Mesendoderm (in vitro differentiated cells): ENCODE results near the gene GPR108.

Experiments
- DNase-seq: peaks from one replicate; pipeline ENCODE4 v3.0.0; 2013
- H2AK5ac ChIP-seq: 2 replicates; pipeline ENCODE4 v1.6.1; 2013; ENCODE audit warnings: low read length, inconsistent platforms
- H2BK120ac ChIP-seq: 2 replicates; pipeline ENCODE4 v1.6.1; 2013; ENCODE audit warnings: low read depth, mild to moderate bottlenecking, low read length, moderate library complexity, mixed read lengths
- H2BK15ac ChIP-seq: replicated peaks from 2 replicates; pipeline ENCODE4 v1.6.1; 2013; ENCODE audit warnings: low read depth, mild to moderate bottlenecking, moderate library complexity
- H2BK5ac ChIP-seq: 2 replicates; pipeline ENCODE4 v1.6.1; 2013; ENCODE audit warnings: low read length, inconsistent platforms
- H3K18ac ChIP-seq: 2 replicates; pipeline ENCODE4 v1.6.1; 2013; ENCODE audit warnings: mild to moderate bottlenecking, low read length, mixed read lengths
- H3K23ac ChIP-seq: one replicate; pipeline ENCODE4 v1.6.1; 2013; ENCODE audit warnings: low read length
- H3K27ac ChIP-seq: 2 replicates; pipeline ENCODE4 v1.5.1; 2013; ENCODE audit warnings: low read depth, mild to moderate bottlenecking, inconsistent platforms, low read length, moderate library complexity
- H3K27me3 ChIP-seq: 2 replicates; pipeline ENCODE4 v1.6.1; 2013; ENCODE audit warnings: low read length, control low read depth, mild to moderate bottlenecking, inconsistent platforms; ENCODE audit not compliant: insufficient read depth, poor library complexity
- H3K36me3 ChIP-seq: 2 replicates; pipeline ENCODE4 v1.6.1; 2013; ENCODE audit warnings: low read length, inconsistent platforms; ENCODE audit not compliant: control insufficient read depth, insufficient read depth
- H3K4ac ChIP-seq: one replicate; pipeline ENCODE4 v1.6.1; 2013; ENCODE audit warnings: low read depth, mild to moderate bottlenecking, low read length, moderate library complexity
- H3K4me1 ChIP-seq: 2 replicates; pipeline ENCODE4 v1.6.1; 2013; ENCODE audit warnings: low read depth, low read length, inconsistent platforms; ENCODE audit not compliant: control insufficient read depth
- H3K4me2 ChIP-seq: 2 replicates; pipeline ENCODE4 v1.6.1; 2013; ENCODE audit warnings: low read length
- H3K4me3 ChIP-seq: 2 replicates; pipeline ENCODE4 v1.5.1; 2013; ENCODE audit warnings: mild to moderate bottlenecking, low read length
- H3K56ac ChIP-seq: one replicate; pipeline ENCODE4 v1.6.1; 2013; ENCODE audit warnings: low read length
- H3K79me1 ChIP-seq: 2 replicates; pipeline ENCODE4 v1.6.1; 2013; ENCODE audit warnings: low read length, inconsistent platforms
- H3K79me2 ChIP-seq: 2 replicates; pipeline ENCODE4 v1.6.1; 2013; ENCODE audit warnings: mild to moderate bottlenecking, low read length; ENCODE audit not compliant: control insufficient read depth, insufficient read depth
- H3K9ac ChIP-seq: 2 replicates; pipeline ENCODE4 v1.6.1; 2013; ENCODE audit warnings: low read length, inconsistent platforms
- H4K5ac ChIP-seq: one replicate; pipeline ENCODE4 v1.6.1; 2013; ENCODE audit warnings: low read length
- H4K8ac ChIP-seq: one replicate; pipeline ENCODE4 v1.6.1; 2013; ENCODE audit warnings: low read depth, mild to moderate bottlenecking, control low read depth, low read length, moderate library complexity
- WGBS: extraction: QIAGEN DNeasy Blood & Tissue Kit; methylation state at CpG from one replicate; pipeline ENCODE4 v1.1.7; 2013; ENCODE audit warnings: low lambda C conversion rate, missing lambda C conversion rate; ENCODE audit not compliant: insufficient coverage; ENCODE audit errors: extremely low coverage; 5-methylcytosine and 5-hydroxymethylcytosine counted together

Gene GPR108

DNA sequence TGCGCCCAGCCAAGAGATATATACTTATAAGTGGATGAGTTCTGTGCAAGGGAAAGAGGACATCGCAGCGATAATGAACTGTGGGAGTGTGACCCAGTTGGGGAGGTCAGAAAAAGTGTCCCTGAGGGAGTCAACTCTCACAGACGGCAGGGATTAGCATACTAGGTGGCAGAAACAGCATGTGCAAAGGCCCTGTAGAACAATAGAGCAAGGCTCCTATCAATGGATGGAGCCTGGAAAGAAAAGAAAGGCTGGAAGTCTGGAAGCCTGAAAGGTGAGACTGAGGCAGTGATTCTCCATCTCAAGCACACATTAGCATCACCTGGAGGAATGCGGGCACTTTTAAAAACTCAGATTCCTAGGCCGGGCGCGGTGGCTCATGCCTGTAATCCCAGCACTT lies 46.0 kb downstream of the GPR108 start:
- H3K56ac ChIP-seq, result no peak overlapping the region
- no peak overlapping the region for H3K18ac ChIP-seq
- H3K27me3 ChIP-seq, result no peaks in the 10 kb centered on the region
- WGBS, result no CpG with 5 or more reads among the region's 8 CpGs
- no peak overlapping the region for H4K8ac ChIP-seq
- H3K4ac ChIP-seq, result no peak overlapping the region
- no peaks in the 10 kb centered on the region for H3K79me1 ChIP-seq
- no peaks in the 10 kb centered on the region for H3K4me1 ChIP-seq
- no peak overlapping the region for H2BK120ac ChIP-seq
- no peak for DNase-seq
- no peak overlapping the region for H4K5ac ChIP-seq
- no peaks in the 10 kb centered on the region for H3K79me2 ChIP-seq
- no peak overlapping the region for H3K27ac ChIP-seq
- H3K23ac ChIP-seq, result no peak overlapping the region
- no peak overlapping the region for H3K4me2 ChIP-seq
- no peak overlapping the region for H2BK15ac ChIP-seq
- no peak overlapping the region for H2BK5ac ChIP-seq
- H2AK5ac ChIP-seq, result no peak overlapping the region
- H3K36me3 ChIP-seq, result no peaks in the 10 kb centered on the region
- no peak overlapping the region for H3K4me3 ChIP-seq
- H3K9ac ChIP-seq, result no peak overlapping the region

DNA sequence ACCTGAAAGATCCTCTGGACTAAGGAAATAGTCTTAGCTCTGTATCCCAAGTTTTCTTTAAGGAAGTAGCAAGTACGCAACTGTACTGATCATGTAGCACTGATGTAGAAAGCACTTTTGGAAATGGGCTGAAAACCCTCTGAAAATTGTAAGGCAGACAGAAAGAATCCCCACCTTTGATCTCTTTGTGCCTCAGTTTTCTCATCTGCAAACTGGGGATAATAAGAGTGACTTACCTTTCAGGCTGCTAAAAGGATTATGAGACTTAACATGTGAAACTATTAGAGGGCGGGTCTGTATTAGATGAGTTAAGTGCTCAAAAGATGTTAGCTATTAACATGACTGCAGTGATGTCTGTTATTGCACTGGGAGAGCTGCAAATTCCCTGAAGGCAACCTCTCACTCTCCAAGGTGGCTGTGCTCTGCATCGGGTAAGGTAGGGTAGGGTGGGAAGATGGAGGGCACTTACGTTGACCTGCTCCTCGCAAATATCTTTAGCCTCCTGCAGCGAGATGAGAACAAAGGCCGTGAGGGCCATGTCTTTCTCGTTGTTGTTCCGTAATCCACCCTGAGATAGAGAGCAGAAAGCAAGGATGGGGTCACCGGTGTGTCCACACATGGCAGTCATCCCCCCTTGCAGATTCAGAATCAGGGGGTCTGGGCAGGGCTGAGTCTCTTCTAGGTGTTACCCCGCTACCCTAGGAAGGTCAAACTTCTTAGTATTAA lies 47.1 kb downstream of the GPR108 start:
- Histone ChIP-seq H3K27ac (no peak overlapping the region), H4K5ac (no peak overlapping the region), H3K18ac (no peak overlapping the region), H3K27me3 (no peaks in the 10 kb centered on the region), H3K36me3 (no peaks in the 10 kb centered on the region), H2BK120ac (no peak overlapping the region), H4K8ac (no peak overlapping the region), H3K79me2 (no peaks in the 10 kb centered on the region), H3K4me2 (no peak overlapping the region), H2AK5ac (no peak overlapping the region), H3K4me3 (no peak overlapping the region), H3K9ac (no peak overlapping the region), H2BK5ac (no peak overlapping the region), H3K23ac (no peak overlapping the region), H3K4ac (no peak overlapping the region), H2BK15ac (no peak overlapping the region), H3K56ac (no peak overlapping the region), H3K4me1 (no peaks in the 10 kb centered on the region), H3K79me1 (no peaks in the 10 kb centered on the region)
- WGBS, result no CpG with 5 or more reads among the region's 11 CpGs
- no peak for DNase-seq

DNA sequence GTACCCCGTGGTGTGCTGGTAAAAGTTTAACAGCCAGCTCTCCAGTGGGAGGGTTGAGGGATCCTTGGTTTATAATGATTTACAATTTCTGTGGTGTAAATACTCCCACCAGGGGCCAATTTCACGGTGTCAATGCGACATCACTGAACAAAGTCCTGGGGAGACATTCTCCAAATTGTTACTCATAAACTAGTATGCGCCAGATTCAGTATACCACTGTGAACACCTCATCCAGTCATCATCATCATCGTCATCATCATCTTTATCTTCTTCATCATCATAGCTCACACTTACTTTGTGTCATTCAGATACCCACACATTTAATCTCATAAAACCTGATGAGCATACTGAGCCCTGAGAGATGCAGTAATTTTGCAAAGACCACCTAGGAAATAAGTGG lies 50.3 kb downstream of the GPR108 start:
- Histone ChIP-seq H3K4me3 (no peak overlapping the region), H3K4me2 (no peak overlapping the region), H3K36me3 (no peaks in the 10 kb centered on the region), H3K4ac (no peak overlapping the region), H3K56ac (no peak overlapping the region), H3K18ac (no peak overlapping the region), H4K8ac (no peak overlapping the region), H3K23ac (no peak overlapping the region), H2BK5ac (no peak overlapping the region), H3K79me2 (no peaks in the 10 kb centered on the region), H3K9ac (no peak overlapping the region), H3K79me1 (no peaks in the 10 kb centered on the region), H2AK5ac (no peak overlapping the region), H2BK15ac (no peak overlapping the region), H3K27me3 (no peaks in the 10 kb centered on the region), H3K4me1 (no peaks in the 10 kb centered on the region), H4K5ac (no peak overlapping the region), H3K27ac (no peak overlapping the region), H2BK120ac (no peak overlapping the region)
- DNase-seq, result no peak
- WGBS, result 100% methylated on average over 1 of the region's 5 CpGs

DNA sequence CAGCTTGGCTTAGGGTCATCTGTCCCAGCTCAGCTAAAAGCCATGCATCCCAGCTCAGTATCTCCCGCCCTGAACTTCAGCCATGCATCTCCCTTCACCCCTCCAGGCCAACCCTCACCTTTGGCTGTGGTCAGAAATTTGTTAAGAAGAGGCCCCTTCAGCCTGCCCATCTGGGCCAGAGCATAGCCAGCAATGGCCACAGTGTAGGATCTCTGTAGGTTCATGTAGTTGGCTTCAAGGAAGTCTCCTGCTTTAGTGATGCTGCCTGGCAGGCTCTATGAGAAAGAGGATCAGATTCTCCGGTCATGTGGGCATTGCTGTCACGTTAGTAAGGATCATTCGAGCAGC lies 50.8 kb downstream of the GPR108 start:
- Histone ChIP-seq H4K8ac (no peak overlapping the region), H3K56ac (no peak overlapping the region), H3K4me1 (no peaks in the 10 kb centered on the region), H3K23ac (no peak overlapping the region), H2AK5ac (no peak overlapping the region), H3K4me2 (no peak overlapping the region), H4K5ac (no peak overlapping the region), H3K4ac (no peak overlapping the region), H3K4me3 (no peak overlapping the region), H3K27ac (no peak overlapping the region), H3K36me3 (no peaks in the 10 kb centered on the region), H3K18ac (no peak overlapping the region), H2BK15ac (no peak overlapping the region), H3K27me3 (no peaks in the 10 kb centered on the region), H3K79me2 (no peaks in the 10 kb centered on the region), H2BK120ac (no peak overlapping the region), H2BK5ac (no peak overlapping the region), H3K79me1 (no peaks in the 10 kb centered on the region), H3K9ac (no peak overlapping the region)
- WGBS, result no CpG with 5 or more reads among the region's 4 CpGs
- no peak for DNase-seq

DNA sequence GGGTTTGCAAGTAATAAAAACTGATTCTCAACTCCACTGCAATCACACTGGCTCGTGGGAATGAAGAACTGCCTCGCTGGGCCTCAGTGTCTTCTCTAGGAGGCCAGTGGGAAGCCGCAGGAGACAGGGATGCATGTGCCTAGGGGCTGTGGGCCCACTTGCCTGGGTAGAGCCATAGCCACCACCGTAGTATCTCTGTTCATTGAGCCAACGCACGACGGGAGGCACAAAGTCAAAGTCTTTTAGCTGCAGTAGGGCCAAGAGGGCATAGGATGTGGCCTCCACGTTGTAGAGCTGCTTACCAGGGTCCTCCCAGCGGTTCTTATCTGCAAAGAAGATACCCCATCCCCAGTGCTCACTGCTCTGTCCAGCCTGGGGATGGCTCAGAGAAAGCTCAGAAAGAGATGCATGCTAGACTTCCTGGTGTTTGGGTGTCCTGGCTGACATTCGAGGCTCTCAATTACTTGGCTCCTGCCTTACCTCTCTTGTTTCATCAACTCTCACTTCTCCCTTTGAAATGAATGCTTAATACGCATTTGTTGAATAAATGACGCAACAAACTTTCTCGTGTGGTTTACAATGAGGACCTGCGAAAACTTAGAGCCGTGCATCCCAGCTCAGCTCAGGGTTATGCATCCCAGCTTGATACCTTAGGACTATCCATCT lies 51.3 kb downstream of the GPR108 start:
- no CpG with 5 or more reads among the region's 15 CpGs for WGBS
- no peak for DNase-seq
- no peak overlapping the region for H4K8ac ChIP-seq
- H3K79me1 ChIP-seq, result no peaks in the 10 kb centered on the region
- H2BK120ac ChIP-seq, result no peak overlapping the region
- H3K9ac ChIP-seq, result no peak overlapping the region
- no peak overlapping the region for H4K5ac ChIP-seq
- no peak overlapping the region for H3K18ac ChIP-seq
- H3K4me2 ChIP-seq, result no peak overlapping the region
- no peak overlapping the region for H3K4me3 ChIP-seq
- H3K4ac ChIP-seq, result no peak overlapping the region
- no peaks in the 10 kb centered on the region for H3K27me3 ChIP-seq
- no peak overlapping the region for H3K27ac ChIP-seq
- H3K56ac ChIP-seq, result no peak overlapping the region
- H2AK5ac ChIP-seq, result no peak overlapping the region
- no peak overlapping the region for H3K23ac ChIP-seq
- no peaks in the 10 kb centered on the region for H3K79me2 ChIP-seq
- H3K36me3 ChIP-seq, result no peaks in the 10 kb centered on the region
- H3K4me1 ChIP-seq, result no peaks in the 10 kb centered on the region
- no peak overlapping the region for H2BK5ac ChIP-seq
- H2BK15ac ChIP-seq, result no peak overlapping the region

DNA sequence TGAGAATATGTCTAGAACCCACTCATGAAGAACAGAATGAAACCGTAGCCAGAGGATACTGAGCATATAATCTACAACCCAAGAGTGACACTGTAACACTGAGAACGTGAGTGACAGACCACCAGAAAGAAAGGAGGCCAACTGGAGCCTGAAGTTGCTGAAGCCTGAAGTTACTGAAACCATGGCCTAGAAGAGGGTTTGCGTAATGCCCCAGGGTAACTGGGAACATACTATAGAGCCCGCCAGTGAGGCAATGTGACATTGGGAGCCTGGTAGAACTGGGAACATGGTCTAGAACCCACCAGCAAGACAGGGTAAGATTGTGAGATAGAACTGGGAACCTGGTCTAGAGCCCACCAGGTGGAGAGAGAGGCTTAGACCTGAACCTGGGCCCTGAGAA lies 51.9 kb downstream of the GPR108 start:
- no peak for DNase-seq
- H3K4ac ChIP-seq, result no peak overlapping the region
- no peaks in the 10 kb centered on the region for H3K36me3 ChIP-seq

More for the DNA sequence above, 51.9 kb downstream of the GPR108 start:
- no peak overlapping the region for H2BK120ac ChIP-seq
- H2BK5ac ChIP-seq, result no peak overlapping the region
- no peaks in the 10 kb centered on the region for H3K79me1 ChIP-seq
- H3K56ac ChIP-seq, result no peak overlapping the region
- no peak overlapping the region for H4K8ac ChIP-seq
- no peaks in the 10 kb centered on the region for H3K27me3 ChIP-seq
- no peaks in the 10 kb centered on the region for H3K4me1 ChIP-seq
- no peak overlapping the region for H2AK5ac ChIP-seq
- H3K27ac ChIP-seq, result no peak overlapping the region
- no peaks in the 10 kb centered on the region for H3K79me2 ChIP-seq
- no peak overlapping the region for H4K5ac ChIP-seq
- no peak overlapping the region for H3K18ac ChIP-seq
- H3K4me2 ChIP-seq, result no peak overlapping the region
- WGBS, result no CpG with 5 or more reads among the region's 4 CpGs
- no peak overlapping the region for H3K23ac ChIP-seq
- no peak overlapping the region for H2BK15ac ChIP-seq
- H3K9ac ChIP-seq, result no peak overlapping the region
- H3K4me3 ChIP-seq, result no peak overlapping the region
